HEK293 (cell line): ENCODE results near the gene PRRC2C.

ENCODE experiments used
- HOXD13 ChIP-seq: sonication (generic); formaldehyde crosslinking; IDR thresholded peaks from 2 replicates; pipeline ENCODE4 v1.8.0; 2022; ENCODE audit warnings: missing genetic modification reagents, borderline replicate concordance
- KLF7 ChIP-seq: fragments of 450-650 bp; formaldehyde crosslinking; IDR thresholded peaks from 2 replicates; pipeline ENCODE4 v1.5.1; 2016; ENCODE audit warnings: missing biosample characterization, missing genetic modification characterization, borderline replicate concordance
- YY1 ChIP-seq: fragments of 450-650 bp; formaldehyde crosslinking; IDR thresholded peaks from 2 replicates; pipeline ENCODE4 v1.5.1; 2018; ENCODE audit warnings: missing biosample characterization, missing genetic modification characterization
- ZFHX2 ChIP-seq: fragments of 450-650 bp; formaldehyde crosslinking; conservative IDR thresholded peaks from 2 replicates; pipeline ENCODE4 v1.5.1; 2016; ENCODE audit warnings: missing biosample characterization, missing genetic modification characterization
- ZNF19 ChIP-seq: fragments of 450-650 bp; formaldehyde crosslinking; IDR thresholded peaks from 2 replicates; pipeline ENCODE4; 2016; ENCODE audit warnings: missing biosample characterization, missing genetic modification characterization, low read depth
- ZNF202 ChIP-seq: fragments of 450-650 bp; formaldehyde crosslinking; IDR thresholded peaks from 2 replicates; pipeline ENCODE4 v1.5.1; 2016; ENCODE audit warnings: missing biosample characterization, missing genetic modification characterization, borderline replicate concordance
- ZNF341 ChIP-seq: fragments of 450-650 bp; formaldehyde crosslinking; IDR thresholded peaks from 2 replicates; pipeline ENCODE4; 2016; ENCODE audit warnings: low read depth, missing biosample characterization, missing genetic modification characterization
- ZNF394 ChIP-seq: fragments of 450-650 bp; formaldehyde crosslinking; IDR thresholded peaks from 2 replicates; pipeline ENCODE4 v1.5.1; 2016; ENCODE audit warnings: missing biosample characterization, missing genetic modification characterization, mild to moderate bottlenecking, moderate library complexity, borderline replicate concordance
- ZNF501 ChIP-seq: fragments of 450-650 bp; formaldehyde crosslinking; IDR thresholded peaks from 2 replicates; pipeline ENCODE4 v1.5.1; 2016; ENCODE audit warnings: missing biosample characterization, missing genetic modification characterization
- ZNF510 ChIP-seq: fragments of 450-650 bp; formaldehyde crosslinking; IDR thresholded peaks from 2 replicates; pipeline ENCODE4 v1.5.1; 2018; ENCODE audit warnings: mild to moderate bottlenecking, missing genetic modification characterization, missing biosample characterization; ENCODE audit not compliant: insufficient replicate concordance
- ZNF529 ChIP-seq: fragments of 450-650 bp; formaldehyde crosslinking; IDR thresholded peaks from 2 replicates; pipeline ENCODE4 v1.5.1; 2017; ENCODE audit warnings: missing genetic modification characterization, missing biosample characterization; ENCODE audit not compliant: insufficient replicate concordance
- ZNF560 ChIP-seq: fragments of 450-650 bp; formaldehyde crosslinking; IDR thresholded peaks from 2 replicates; pipeline ENCODE4 v1.5.1; 2017; ENCODE audit warnings: missing biosample characterization, missing genetic modification characterization, borderline replicate concordance
- ZNF623 ChIP-seq: fragments of 450-650 bp; formaldehyde crosslinking; IDR thresholded peaks from 2 replicates; pipeline ENCODE4 v1.5.1; 2016; ENCODE audit warnings: missing biosample characterization, missing genetic modification characterization
- ZNF629 ChIP-seq: fragments of 450-650 bp; formaldehyde crosslinking; IDR thresholded peaks from 2 replicates; pipeline ENCODE4 v1.5.1; 2017; ENCODE audit warnings: missing biosample characterization, missing genetic modification characterization
- ZNF654 ChIP-seq: fragments of 450-650 bp; formaldehyde crosslinking; IDR thresholded peaks from 2 replicates; pipeline ENCODE4 v1.5.1; 2016; ENCODE audit warnings: low read depth, missing biosample characterization, missing genetic modification characterization
- ZNF664 ChIP-seq: fragments of 450-650 bp; formaldehyde crosslinking; IDR thresholded peaks from 2 replicates; pipeline ENCODE4 v1.5.1; 2016; ENCODE audit warnings: missing biosample characterization, missing genetic modification characterization
- ZNF791 ChIP-seq: fragments of 450-650 bp; formaldehyde crosslinking; IDR thresholded peaks from 2 replicates; pipeline ENCODE4 v1.5.1; 2016; ENCODE audit warnings: missing biosample characterization, missing genetic modification characterization
- ZXDB ChIP-seq: fragments of 450-650 bp; formaldehyde crosslinking; IDR thresholded peaks from 2 replicates; pipeline ENCODE4 v1.5.1; 2016; ENCODE audit warnings: missing biosample characterization, missing genetic modification characterization
- TF ChIP-seq, protein P1 (sequence below): fragments of 450-650 bp; formaldehyde crosslinking; conservative IDR thresholded peaks from 2 replicates; pipeline ENCODE4 v1.5.1; 2016; ENCODE audit warnings: low read depth, missing biosample characterization, missing genetic modification characterization
- TF ChIP-seq, protein P2 (sequence below): fragments of 450-650 bp; formaldehyde crosslinking; IDR thresholded peaks from 2 replicates; pipeline ENCODE4 v1.5.1; 2016; ENCODE audit warnings: missing biosample characterization, missing genetic modification characterization
- TF ChIP-seq, protein P3 (sequence below): fragments of 450-650 bp; formaldehyde crosslinking; IDR thresholded peaks from 2 replicates; pipeline ENCODE4 v1.5.1; 2017; ENCODE audit warnings: missing biosample characterization, missing genetic modification characterization
- TF ChIP-seq, protein P4 (sequence below): fragments of 450-650 bp; formaldehyde crosslinking; IDR thresholded peaks from 2 replicates; pipeline ENCODE4 v1.5.1; 2016; ENCODE audit warnings: missing biosample characterization, missing genetic modification characterization
- TF ChIP-seq, protein P5 (sequence below): fragments of 450-650 bp; formaldehyde crosslinking; IDR thresholded peaks from 2 replicates; pipeline ENCODE4 v1.5.1; 2016; ENCODE audit warnings: missing biosample characterization, missing genetic modification characterization
- TF ChIP-seq, protein P6 (sequence below): fragments of 450-650 bp; formaldehyde crosslinking; IDR thresholded peaks from 2 replicates; pipeline ENCODE4 v1.5.0; 2017; ENCODE audit warnings: missing biosample characterization, missing genetic modification characterization, borderline replicate concordance
- TF ChIP-seq, protein P7 (sequence below): fragments of 450-650 bp; formaldehyde crosslinking; IDR thresholded peaks from 2 replicates; pipeline ENCODE4 v1.5.1; 2016; ENCODE audit warnings: missing biosample characterization, missing genetic modification characterization

The PRRC2C gene

DNA sequence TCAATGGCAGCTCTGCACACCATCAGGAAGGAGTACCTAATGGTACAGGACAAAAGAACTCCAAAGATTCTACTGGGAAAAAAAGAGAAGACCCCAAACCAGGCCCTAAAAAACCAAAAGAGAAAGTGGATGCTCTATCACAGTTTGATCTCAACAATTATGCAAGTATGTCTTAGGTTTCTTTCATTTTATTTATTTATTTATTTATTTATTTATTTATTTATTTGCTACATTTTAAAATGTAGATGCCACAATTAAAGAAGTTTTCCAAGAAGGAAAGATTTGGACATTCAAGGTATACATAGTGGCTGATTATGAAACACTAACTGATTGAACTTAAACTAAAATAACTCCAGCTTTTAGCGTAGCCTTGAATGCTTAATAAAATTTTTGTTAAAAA is 60.2 kb downstream of the PRRC2C start (continued):
- TF ChIP-seq, protein P1, sequence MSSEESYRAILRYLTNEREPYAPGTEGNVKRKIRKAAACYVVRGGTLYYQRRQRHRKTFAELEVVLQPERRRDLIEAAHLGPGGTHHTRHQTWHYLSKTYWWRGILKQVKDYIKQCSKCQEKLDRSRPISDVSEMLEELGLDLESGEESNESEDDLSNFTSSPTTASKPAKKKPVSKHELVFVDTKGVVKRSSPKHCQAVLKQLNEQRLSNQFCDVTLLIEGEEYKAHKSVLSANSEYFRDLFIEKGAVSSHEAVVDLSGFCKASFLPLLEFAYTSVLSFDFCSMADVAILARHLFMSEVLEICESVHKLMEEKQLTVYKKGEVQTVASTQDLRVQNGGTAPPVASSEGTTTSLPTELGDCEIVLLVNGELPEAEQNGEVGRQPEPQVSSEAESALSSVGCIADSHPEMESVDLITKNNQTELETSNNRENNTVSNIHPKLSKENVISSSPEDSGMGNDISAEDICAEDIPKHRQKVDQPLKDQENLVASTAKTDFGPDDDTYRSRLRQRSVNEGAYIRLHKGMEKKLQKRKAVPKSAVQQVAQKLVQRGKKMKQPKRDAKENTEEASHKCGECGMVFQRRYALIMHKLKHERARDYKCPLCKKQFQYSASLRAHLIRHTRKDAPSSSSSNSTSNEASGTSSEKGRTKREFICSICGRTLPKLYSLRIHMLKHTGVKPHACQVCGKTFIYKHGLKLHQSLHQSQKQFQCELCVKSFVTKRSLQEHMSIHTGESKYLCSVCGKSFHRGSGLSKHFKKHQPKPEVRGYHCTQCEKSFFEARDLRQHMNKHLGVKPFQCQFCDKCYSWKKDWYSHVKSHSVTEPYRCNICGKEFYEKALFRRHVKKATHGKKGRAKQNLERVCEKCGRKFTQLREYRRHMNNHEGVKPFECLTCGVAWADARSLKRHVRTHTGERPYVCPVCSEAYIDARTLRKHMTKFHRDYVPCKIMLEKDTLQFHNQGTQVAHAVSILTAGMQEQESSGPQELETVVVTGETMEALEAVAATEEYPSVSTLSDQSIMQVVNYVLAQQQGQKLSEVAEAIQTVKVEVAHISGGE (tag by site-specific recombination), result peak; percentile 79
- TF ChIP-seq, protein P2, sequence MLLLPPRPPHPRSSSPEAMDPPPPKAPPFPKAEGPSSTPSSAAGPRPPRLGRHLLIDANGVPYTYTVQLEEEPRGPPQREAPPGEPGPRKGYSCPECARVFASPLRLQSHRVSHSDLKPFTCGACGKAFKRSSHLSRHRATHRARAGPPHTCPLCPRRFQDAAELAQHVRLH, result peak; percentile 69; the same call in 1 of the 2 replicates
- TF ChIP-seq, protein P3, sequence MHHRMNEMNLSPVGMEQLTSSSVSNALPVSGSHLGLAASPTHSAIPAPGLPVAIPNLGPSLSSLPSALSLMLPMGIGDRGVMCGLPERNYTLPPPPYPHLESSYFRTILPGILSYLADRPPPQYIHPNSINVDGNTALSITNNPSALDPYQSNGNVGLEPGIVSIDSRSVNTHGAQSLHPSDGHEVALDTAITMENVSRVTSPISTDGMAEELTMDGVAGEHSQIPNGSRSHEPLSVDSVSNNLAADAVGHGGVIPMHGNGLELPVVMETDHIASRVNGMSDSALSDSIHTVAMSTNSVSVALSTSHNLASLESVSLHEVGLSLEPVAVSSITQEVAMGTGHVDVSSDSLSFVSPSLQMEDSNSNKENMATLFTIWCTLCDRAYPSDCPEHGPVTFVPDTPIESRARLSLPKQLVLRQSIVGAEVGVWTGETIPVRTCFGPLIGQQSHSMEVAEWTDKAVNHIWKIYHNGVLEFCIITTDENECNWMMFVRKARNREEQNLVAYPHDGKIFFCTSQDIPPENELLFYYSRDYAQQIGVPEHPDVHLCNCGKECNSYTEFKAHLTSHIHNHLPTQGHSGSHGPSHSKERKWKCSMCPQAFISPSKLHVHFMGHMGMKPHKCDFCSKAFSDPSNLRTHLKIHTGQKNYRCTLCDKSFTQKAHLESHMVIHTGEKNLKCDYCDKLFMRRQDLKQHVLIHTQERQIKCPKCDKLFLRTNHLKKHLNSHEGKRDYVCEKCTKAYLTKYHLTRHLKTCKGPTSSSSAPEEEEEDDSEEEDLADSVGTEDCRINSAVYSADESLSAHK (tag by site-specific recombination), result no peak
- TF ChIP-seq, protein P4, sequence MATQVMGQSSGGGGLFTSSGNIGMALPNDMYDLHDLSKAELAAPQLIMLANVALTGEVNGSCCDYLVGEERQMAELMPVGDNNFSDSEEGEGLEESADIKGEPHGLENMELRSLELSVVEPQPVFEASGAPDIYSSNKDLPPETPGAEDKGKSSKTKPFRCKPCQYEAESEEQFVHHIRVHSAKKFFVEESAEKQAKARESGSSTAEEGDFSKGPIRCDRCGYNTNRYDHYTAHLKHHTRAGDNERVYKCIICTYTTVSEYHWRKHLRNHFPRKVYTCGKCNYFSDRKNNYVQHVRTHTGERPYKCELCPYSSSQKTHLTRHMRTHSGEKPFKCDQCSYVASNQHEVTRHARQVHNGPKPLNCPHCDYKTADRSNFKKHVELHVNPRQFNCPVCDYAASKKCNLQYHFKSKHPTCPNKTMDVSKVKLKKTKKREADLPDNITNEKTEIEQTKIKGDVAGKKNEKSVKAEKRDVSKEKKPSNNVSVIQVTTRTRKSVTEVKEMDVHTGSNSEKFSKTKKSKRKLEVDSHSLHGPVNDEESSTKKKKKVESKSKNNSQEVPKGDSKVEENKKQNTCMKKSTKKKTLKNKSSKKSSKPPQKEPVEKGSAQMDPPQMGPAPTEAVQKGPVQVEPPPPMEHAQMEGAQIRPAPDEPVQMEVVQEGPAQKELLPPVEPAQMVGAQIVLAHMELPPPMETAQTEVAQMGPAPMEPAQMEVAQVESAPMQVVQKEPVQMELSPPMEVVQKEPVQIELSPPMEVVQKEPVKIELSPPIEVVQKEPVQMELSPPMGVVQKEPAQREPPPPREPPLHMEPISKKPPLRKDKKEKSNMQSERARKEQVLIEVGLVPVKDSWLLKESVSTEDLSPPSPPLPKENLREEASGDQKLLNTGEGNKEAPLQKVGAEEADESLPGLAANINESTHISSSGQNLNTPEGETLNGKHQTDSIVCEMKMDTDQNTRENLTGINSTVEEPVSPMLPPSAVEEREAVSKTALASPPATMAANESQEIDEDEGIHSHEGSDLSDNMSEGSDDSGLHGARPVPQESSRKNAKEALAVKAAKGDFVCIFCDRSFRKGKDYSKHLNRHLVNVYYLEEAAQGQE, result peak; percentile 80
- TF ChIP-seq ZNF202 (tag by site-specific recombination) (peak; percentile 88), ZNF501 (tag by site-specific recombination) (peak; percentile 71), ZNF560 (0 out of 2 replicates have a peak, but pooled peaks have one; percentile 57), ZNF629 (tag by site-specific recombination) (peak; percentile 62), ZNF394 (peak; percentile 96), HOXD13 (CRISPR knock-in tag) (no peak), ZNF19 (tag by site-specific recombination) (0 out of 2 replicates have a peak, but pooled peaks have one; percentile 73), ZNF623 (peak; percentile 78), ZNF529 (tag by site-specific recombination) (peak; percentile 66), YY1 (tag by site-specific recombination) (no peak), ZXDB (tag by site-specific recombination) (peak; percentile 70; the same call in 1 of the 2 replicates), ZNF654 (peak; percentile 29), ZNF791 (tag by site-specific recombination) (peak; percentile 60; the same call in 1 of the 2 replicates), ZFHX2 (tag by site-specific recombination) (no peak), KLF7 (no peak), ZNF664 (tag by site-specific recombination) (peak; percentile 65; the same call in 1 of the 2 replicates), ZNF510 (tag by site-specific recombination) (peak; percentile 91), ZNF341 (tag by site-specific recombination) (no peak)
- TF ChIP-seq, protein P5, sequence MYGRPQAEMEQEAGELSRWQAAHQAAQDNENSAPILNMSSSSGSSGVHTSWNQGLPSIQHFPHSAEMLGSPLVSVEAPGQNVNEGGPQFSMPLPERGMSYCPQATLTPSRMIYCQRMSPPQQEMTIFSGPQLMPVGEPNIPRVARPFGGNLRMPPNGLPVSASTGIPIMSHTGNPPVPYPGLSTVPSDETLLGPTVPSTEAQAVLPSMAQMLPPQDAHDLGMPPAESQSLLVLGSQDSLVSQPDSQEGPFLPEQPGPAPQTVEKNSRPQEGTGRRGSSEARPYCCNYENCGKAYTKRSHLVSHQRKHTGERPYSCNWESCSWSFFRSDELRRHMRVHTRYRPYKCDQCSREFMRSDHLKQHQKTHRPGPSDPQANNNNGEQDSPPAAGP (tag by site-specific recombination), result no peak
- TF ChIP-seq, protein P6, sequence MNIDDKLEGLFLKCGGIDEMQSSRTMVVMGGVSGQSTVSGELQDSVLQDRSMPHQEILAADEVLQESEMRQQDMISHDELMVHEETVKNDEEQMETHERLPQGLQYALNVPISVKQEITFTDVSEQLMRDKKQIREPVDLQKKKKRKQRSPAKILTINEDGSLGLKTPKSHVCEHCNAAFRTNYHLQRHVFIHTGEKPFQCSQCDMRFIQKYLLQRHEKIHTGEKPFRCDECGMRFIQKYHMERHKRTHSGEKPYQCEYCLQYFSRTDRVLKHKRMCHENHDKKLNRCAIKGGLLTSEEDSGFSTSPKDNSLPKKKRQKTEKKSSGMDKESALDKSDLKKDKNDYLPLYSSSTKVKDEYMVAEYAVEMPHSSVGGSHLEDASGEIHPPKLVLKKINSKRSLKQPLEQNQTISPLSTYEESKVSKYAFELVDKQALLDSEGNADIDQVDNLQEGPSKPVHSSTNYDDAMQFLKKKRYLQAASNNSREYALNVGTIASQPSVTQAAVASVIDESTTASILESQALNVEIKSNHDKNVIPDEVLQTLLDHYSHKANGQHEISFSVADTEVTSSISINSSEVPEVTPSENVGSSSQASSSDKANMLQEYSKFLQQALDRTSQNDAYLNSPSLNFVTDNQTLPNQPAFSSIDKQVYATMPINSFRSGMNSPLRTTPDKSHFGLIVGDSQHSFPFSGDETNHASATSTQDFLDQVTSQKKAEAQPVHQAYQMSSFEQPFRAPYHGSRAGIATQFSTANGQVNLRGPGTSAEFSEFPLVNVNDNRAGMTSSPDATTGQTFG, result no peak
- TF ChIP-seq, protein P7, sequence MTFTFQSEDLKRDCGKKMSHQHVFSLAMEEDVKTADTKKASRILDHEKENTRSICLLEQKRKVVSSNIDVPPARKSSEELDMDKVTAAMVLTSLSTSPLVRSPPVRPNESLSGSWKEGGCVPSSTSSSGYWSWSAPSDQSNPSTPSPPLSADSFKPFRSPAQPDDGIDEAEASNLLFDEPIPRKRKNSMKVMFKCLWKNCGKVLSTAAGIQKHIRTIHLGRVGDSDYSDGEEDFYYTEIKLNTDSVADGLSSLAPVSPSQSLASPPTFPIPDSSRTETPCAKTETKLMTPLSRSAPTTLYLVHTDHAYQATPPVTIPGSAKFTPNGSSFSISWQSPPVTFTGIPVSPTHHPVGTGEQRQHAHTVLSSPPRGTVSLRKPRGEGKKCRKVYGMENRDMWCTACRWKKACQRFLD (tag by site-specific recombination), result 0 out of 2 replicates have a peak, but pooled peaks have one; percentile 24
